Stimulated activated CD4-positive, alpha-beta T cell treated with anti-CD3 and anti-CD28 coated beads, Interleukin-15, amount 100 ng/mL, for 1 hour (primary cell): ENCODE data around the gene MZF1.

Experiments
- DNase-seq, 2 donors: peaks; one replicate each; pipeline ENCODE4 v3.0.0-alpha.2; 2020; ENCODE audit warnings: low read depth in 1 of 2, low spot score in 1 of 2

MZF1 gene

DNA sequence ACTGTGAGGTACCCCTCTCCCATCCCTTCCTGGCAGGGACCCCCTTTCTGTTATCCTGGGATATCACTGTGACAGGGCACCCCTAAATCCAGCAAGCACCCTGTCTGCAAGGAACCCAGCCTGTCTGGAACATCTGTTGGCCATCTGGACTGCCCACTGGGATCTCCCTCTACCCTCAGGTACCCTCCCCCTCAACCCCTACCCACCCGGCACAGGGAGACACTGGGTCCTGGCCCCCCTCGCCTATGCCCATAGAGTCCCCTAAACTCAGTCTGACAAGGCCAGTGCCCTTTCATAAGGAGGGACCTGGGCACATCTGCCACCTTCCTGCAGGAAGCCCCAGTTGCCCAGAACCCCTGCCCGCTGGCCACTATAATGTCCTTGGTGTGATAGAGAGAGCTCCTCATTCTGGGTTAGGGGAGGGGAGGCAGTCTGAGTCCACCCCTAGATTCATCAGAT, 58.5 kb downstream of the MZF1 start:
- no peak for DNase-seq

DNA sequence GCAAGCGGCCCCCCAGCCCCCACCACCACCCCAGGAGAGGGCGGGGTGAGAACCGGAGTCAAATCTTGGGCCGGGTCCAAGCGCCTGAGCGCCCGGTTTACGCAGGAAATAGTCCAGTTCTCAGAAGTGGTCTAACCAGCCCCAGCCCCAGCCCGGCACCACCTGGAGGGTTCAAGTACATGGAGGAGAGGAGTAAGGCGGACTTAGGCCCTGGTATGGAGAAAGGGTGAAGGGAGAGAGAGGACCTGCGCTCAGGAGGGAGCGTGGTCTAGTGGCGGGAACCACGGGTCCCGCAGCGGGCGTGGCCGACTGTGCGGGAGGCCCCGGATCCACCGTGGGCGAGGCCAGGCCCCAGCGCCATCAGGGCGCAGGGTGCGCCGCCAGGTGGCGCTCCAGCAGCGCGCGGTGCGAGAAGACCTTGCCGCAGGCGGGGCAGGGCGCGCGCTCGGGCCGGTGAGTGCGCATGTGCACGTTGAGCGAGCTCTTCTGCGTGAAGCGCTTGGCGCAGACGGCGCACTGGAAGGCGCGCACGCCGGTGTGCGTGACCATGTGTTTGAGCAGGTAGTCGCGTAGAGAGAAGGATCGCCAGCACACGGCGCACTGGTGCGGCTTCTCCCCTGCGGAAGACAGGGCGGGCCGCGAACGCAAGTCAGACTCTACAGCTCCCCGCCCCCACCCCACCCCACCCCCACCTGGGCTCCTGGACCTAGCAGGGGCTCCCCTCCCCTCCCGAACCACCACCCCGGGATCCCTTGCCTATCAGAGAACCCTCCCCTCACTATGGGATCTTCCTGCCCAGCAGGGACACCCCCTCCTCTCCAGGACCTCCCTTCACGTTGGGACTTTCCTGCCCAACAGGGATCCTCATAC, 59.2 kb downstream of the MZF1 start:
- peak; percentile 83 to 94 for DNase-seq

DNA sequence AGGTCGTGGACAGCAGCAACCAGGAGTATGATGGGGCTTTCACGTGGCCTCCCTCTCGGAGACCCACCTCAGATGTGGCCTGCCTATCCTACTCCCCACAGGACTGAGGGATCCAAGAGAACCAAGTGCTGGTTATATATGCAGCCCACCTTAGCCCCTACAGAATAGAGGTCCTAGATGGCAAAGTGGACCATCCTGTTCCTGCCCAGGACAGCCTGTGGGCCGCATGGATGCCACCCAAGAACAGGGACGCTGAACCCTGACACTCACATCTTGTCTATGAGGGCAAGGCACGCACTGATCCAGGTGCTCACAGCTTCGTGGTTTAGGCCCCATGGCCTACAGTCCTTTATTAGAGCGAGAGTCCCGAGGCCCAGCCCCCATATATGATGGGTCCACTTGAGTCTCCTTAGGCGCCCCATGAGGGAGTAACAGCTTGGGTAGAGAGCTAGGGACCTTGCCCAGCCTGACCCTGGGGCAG, 59.9 kb downstream of the MZF1 start:
- DNase-seq = no peak
